ENCODE data around the gene MVD.

Gene MVD

DNA sequence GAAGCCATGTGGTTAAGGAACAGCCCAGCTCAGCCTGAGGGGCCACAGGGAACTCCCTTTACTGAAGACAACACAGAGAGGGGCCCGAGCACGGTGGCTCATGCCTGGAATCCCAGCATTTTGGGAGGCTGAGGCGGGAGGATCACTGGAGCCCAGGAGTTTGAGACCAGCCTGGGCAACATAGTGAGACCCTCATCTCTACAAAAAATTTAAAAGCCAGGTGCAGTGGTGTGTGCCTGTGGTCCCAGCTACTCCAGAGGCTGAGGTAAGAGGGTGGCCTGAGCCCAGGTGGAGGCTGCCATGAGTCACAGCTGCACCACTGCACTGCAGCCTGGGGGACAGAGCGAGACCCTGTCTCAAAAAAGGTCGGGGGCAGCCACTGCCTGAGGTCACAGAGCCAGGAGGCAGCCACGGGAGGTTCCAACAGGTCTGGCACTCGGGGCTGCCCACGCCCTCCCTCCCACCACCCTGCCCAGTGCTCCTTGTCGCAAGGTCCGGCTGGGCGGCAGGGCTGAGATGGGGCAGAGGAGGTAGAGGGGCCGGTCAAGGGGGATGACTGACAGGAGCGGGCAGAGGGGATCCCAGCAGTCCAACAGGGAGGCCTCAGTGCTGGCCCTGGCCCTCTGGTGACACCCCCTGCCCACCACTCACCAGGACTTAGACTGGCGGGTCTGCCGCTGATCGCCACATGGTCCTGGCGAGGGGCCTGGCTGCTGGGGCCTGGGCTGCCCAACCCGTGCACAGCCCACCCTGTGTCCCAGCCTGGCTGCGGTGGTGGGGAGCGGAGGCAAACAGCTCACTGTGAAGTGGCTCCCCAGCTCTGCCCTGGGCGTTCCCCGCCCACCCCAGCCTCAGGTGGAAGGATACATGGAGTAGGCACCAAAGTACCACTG is 15.5 kb downstream of the MVD start:
- no peak for DNase-seq (ENCODE audit: low spot score)
- TF ChIP-seq, protein P1, sequence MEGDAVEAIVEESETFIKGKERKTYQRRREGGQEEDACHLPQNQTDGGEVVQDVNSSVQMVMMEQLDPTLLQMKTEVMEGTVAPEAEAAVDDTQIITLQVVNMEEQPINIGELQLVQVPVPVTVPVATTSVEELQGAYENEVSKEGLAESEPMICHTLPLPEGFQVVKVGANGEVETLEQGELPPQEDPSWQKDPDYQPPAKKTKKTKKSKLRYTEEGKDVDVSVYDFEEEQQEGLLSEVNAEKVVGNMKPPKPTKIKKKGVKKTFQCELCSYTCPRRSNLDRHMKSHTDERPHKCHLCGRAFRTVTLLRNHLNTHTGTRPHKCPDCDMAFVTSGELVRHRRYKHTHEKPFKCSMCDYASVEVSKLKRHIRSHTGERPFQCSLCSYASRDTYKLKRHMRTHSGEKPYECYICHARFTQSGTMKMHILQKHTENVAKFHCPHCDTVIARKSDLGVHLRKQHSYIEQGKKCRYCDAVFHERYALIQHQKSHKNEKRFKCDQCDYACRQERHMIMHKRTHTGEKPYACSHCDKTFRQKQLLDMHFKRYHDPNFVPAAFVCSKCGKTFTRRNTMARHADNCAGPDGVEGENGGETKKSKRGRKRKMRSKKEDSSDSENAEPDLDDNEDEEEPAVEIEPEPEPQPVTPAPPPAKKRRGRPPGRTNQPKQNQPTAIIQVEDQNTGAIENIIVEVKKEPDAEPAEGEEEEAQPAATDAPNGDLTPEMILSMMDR (IDR thresholded peaks at IDR 0.05; ENCODE audit: extremely low read depth, missing control alignments) = no peak

DNA sequence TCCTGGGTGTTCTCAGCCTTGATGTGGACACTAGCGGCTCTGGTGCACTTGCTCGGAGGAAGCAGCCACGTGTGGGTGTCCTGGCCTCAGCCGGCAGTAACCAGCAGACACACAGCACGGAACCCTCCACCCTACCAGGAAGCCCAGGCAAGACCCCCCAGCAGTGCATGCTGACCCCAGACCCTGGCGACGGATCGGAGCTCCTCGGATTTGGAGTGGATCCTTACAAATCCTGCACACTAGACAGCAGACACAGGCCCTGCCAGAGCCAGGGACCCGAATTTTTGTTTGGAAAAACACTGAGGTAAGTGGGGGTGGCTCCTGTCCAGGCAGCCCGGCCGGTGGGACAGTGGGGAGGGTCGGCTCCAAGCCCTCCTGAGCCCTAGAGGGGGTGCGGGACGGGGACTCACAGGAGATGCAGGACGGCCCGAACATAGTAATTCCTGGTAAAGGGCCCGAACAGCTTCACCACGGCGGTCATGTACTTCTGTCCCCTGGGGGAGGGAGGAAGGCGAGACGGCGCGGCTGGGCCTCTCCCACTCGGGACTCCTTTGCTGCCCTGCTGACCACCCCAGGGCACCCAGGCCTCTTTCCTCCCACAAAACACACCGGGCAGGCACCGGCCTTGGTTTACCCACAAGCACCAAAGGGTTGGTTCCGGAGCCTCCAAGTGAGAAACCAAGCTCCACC is 16.4 kb downstream of the MVD start:
- DNase-seq (ENCODE audit: low spot score) = no peak
- TF ChIP-seq, protein P1 (IDR thresholded peaks at IDR 0.05; ENCODE audit: extremely low read depth, missing control alignments) = no peak

DNA sequence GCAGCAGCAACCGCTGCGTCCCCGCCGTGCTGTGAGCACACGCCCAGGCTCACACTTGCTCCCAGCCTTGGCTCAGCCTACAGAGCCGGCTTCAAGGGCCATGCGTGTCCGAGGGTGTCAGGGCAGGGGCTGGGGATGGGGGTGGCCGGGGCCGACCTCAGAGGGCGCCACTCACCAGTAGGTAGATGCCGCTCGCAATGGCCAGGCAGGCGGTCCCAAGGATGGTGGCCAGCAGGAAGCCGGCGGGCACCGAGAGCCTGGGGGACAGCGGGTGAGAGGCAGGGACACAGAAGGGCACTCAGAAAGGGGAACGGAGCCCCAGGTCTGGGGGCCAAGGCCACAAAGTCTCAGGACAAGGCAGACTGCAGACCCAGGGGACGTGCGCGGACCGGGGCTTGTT is 16.9 kb downstream of the MVD start:
- TF ChIP-seq, protein P1 (IDR thresholded peaks at IDR 0.05; ENCODE audit: extremely low read depth, missing control alignments) = no peak
- no peak for DNase-seq (ENCODE audit: low spot score)

DNA sequence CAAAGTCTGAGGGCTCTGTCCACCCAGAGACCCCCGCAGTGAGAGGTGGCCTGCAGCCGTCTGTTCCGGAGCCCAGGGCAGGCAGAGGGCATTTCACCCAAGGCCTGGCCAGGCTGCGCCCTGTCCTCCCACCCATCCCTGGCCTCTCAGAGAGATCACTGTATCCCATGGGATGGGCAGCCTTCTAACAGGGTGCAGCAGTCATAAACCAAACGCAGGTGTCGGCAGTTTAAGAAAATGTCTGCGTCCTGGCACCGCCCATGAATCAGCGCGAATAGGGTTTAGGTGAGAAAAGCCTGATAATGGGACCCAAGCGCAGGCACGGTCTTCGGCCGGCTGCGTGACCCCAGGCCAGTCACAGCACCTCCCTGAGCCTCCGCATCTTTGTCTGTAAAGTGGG is 17.4 kb downstream of the MVD start:
- no peak for DNase-seq (ENCODE audit: low spot score)
- TF ChIP-seq, protein P1 (IDR thresholded peaks at IDR 0.05; ENCODE audit: extremely low read depth, missing control alignments) = no peak

DNA sequence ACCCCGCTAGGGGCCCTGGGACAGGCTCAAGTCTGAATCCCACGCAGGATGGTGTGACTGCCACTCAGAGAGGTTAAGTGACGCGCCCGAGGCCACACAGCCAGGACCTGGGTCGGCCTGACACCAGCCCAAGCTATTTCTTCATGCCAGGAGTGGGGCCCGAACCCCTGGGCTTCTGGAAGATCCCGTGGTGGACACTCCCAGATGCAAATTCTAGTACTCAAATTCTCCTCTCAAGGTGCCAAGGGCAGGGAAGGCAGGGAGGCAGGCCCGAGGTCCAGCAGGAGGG is 19.3 kb downstream of the MVD start:
- no peak for DNase-seq (ENCODE audit: low spot score)
- TF ChIP-seq, protein P1 (IDR thresholded peaks at IDR 0.05; ENCODE audit: extremely low read depth, missing control alignments) = no peak

DNA sequence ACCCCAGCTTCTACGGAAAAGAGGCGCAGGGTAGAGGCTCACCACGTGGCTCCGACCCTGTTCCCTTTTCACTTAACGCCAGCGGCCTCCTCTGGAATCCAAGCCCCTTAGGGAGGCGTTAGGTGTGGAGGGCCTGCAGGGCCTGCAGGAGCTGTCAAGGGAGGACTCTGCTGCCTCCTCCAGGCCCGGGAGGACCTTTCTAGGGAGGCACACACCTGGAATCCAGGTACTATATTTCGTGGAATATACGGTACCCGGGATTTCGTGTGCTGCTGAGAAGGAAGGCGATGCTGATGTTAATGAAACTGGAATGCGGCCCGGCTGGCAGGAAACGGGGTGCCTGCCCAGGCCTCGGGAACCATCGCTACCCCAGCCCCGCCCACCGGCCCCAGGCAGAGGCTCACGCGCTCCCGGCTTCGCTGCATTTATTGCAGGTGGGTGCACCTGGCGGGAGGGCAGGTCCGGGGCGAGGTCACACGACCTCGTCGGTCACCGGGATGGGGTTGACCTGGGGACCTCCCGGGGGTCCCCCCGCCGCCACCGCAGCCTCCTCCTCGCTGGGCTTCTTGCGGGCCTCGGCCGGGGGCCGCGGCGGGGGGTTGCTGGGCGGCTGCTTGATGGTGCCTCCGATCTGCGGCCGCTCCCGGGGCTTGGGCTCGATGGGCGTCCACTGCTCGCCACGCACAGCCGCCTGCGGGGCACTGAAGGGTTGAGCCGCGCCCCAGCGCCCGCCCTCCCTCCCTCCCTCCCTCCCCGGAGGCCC is 19.8 kb downstream of the MVD start:
- DNase-seq (ENCODE audit: low spot score) = no peak
- TF ChIP-seq, protein P1 (IDR thresholded peaks at IDR 0.05; ENCODE audit: extremely low read depth, missing control alignments) = no peak
